ENCODE results near the gene OR2H2.

DNA sequence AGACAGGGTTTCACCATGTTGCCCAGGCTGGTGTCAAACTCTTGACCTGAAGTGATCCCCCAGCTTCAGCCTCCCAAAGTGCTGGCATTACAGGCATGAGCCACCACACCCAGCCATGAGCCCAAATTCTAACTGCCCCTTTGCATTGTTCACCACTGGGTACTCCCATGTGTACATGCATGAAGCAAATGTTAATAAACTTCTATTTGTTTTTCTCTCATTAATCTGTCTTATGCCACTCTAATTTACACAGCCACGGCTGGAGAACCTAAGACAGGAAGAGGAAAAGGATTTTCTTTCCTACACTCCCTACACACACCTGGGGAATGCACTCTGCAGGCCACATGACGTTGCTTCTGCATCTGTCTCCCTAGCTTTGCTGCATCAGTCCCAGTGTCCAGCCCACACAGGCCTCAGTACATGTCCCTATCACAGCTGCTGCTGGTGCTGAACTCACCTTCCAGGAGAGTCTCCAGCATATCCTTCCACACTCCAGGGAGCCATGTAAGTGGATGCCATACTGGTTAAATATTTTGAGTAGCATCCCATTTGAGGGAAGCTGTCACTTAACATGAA, 13.3 kb downstream of the OR2H2 start:
- no peak for TF ChIP-seq EZH2 (IDR thresholded peaks at IDR 0.05; ENCODE audit: insufficient read depth, low read length)
- TF ChIP-seq, protein P1, sequence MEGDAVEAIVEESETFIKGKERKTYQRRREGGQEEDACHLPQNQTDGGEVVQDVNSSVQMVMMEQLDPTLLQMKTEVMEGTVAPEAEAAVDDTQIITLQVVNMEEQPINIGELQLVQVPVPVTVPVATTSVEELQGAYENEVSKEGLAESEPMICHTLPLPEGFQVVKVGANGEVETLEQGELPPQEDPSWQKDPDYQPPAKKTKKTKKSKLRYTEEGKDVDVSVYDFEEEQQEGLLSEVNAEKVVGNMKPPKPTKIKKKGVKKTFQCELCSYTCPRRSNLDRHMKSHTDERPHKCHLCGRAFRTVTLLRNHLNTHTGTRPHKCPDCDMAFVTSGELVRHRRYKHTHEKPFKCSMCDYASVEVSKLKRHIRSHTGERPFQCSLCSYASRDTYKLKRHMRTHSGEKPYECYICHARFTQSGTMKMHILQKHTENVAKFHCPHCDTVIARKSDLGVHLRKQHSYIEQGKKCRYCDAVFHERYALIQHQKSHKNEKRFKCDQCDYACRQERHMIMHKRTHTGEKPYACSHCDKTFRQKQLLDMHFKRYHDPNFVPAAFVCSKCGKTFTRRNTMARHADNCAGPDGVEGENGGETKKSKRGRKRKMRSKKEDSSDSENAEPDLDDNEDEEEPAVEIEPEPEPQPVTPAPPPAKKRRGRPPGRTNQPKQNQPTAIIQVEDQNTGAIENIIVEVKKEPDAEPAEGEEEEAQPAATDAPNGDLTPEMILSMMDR (IDR thresholded peaks at IDR 0.05; ENCODE audit: insufficient read depth, low read depth, low read length), result no peak
